Left kidney (tissue), 2 donors: ENCODE data around the gene ANXA2. TPM values are rescaled to one million over a fixed set of nuclear protein-coding genes. Genes with fewer than 3 reads are reported as not detected.

Experiments
- DNase-seq: peaks from one replicate; pipeline ENCODE4 v3.0.0-alpha.2; 2013
- polyA plus RNA-seq: library from polyadenylated mRNA; unstranded; fragments of 120-200 nt; gene quantifications from one replicate; pipeline ENCODE4 v1.2.1, GENCODE V29; 2013; ENCODE audit not compliant: insufficient read length

The ANXA2 gene
- polyA plus RNA-seq, 1 donor, result 510 TPM

GRCh38 chr15:60390871-60391501, 6.8 kb downstream of the ANXA2 start:
- no peak for DNase-seq

- DNase-seq, result no peak
Measured at GRCh38 chr15:60390231-60390630, 7.6 kb downstream of the ANXA2 start.

- no peak for DNase-seq
Measured at GRCh38 chr15:60389261-60390077, 8.3 kb downstream of the ANXA2 start.

- DNase-seq, result no peak
Measured at GRCh38 chr15:60387321-60387720, 10.5 kb downstream of the ANXA2 start.

- DNase-seq, result no peak
Measured at GRCh38 chr15:60386615-60387014, 11.2 kb downstream of the ANXA2 start.

- DNase-seq, result no peak
Measured at GRCh38 chr15:60385620-60386552, 11.9 kb downstream of the ANXA2 start.

- DNase-seq, result no peak
Measured at GRCh38 chr15:60384526-60385126, 13.2 kb downstream of the ANXA2 start.

GRCh38 chr15:60384053-60384452, 13.7 kb downstream of the ANXA2 start:
- DNase-seq, result no peak

GRCh38 chr15:60382773-60383674, 14.8 kb downstream of the ANXA2 start:
- DNase-seq, result no peak

- no peak for DNase-seq
Measured at GRCh38 chr15:60381148-60381788, 16.5 kb downstream of the ANXA2 start.

GRCh38 chr15:60379525-60380274, 18.1 kb downstream of the ANXA2 start:
- no peak for DNase-seq

- DNase-seq, result no peak
Measured at GRCh38 chr15:60379185-60379524, 18.6 kb downstream of the ANXA2 start.

GRCh38 chr15:60376677-60377095, 21.1 kb downstream of the ANXA2 start:
- DNase-seq, result no peak

GRCh38 chr15:60375306-60375705, 22.5 kb downstream of the ANXA2 start:
- DNase-seq, result no peak

GRCh38 chr15:60374628-60375081, 23.1 kb downstream of the ANXA2 start:
- DNase-seq, result no peak

- no peak for DNase-seq
Measured at GRCh38 chr15:60374209-60374608, 23.6 kb downstream of the ANXA2 start.

GRCh38 chr15:60373745-60374144, 24.0 kb downstream of the ANXA2 start:
- DNase-seq, result no peak

GRCh38 chr15:60373327-60373726, 24.5 kb downstream of the ANXA2 start:
- no peak for DNase-seq

GRCh38 chr15:60372756-60373155, 25.0 kb downstream of the ANXA2 start:
- DNase-seq, result no peak

GRCh38 chr15:60372227-60372626, 25.6 kb downstream of the ANXA2 start:
- no peak for DNase-seq
